Mesenchymal stem cell (in vitro differentiated cells and primary cell): ENCODE data around the gene UBL7.

Experiments
- DNase-seq: peaks from one replicate; pipeline ENCODE4 v3.0.0-alpha.2; 2013
- H2AFZ ChIP-seq: one replicate; pipeline ENCODE4 v1.6.1; 2013; ENCODE audit warnings: low read depth, mild to moderate bottlenecking, control low read depth, inconsistent platforms, low read length, moderate library complexity
- H2AK5ac ChIP-seq: 2 replicates; pipeline ENCODE4 v1.6.1; 2013; ENCODE audit warnings: low read length, moderate library complexity, mild to moderate bottlenecking, inconsistent platforms; ENCODE audit not compliant: severe bottlenecking
- H2BK120ac ChIP-seq: one replicate; pipeline ENCODE4 v1.6.1; 2013; ENCODE audit warnings: low read depth, mild to moderate bottlenecking, inconsistent platforms, low read length, moderate library complexity
- H2BK12ac ChIP-seq, 2 experiments: one replicate each; pipeline ENCODE4 v1.6.1; 2013; ENCODE audit warnings: inconsistent platforms in 2 of 2, low read length in 2 of 2, mild to moderate bottlenecking in 2 of 2, moderate library complexity in 2 of 2, control low read depth in 1 of 2
- H2BK15ac ChIP-seq: one replicate; pipeline ENCODE4 v1.6.1; 2013; ENCODE audit warnings: mild to moderate bottlenecking, low read depth, inconsistent platforms; ENCODE audit not compliant: poor library complexity, severe bottlenecking
- H2BK5ac ChIP-seq: 2 replicates; pipeline ENCODE4 v1.6.1; 2013; ENCODE audit warnings: low read depth, mild to moderate bottlenecking, low read length, control low read depth, inconsistent platforms; ENCODE audit not compliant: poor library complexity, severe bottlenecking
- H3K14ac ChIP-seq, 2 experiments: one replicate each; pipeline ENCODE4 v1.6.1; 2013; ENCODE audit warnings: inconsistent platforms in 2 of 2, low read length in 2 of 2, control low read depth in 1 of 2, mild to moderate bottlenecking in 1 of 2, moderate library complexity in 1 of 2
- H3K18ac ChIP-seq, 2 experiments: one replicate each; pipeline ENCODE4 v1.6.1; 2013; ENCODE audit warnings: inconsistent platforms in 2 of 2, low read length in 2 of 2, control low read depth in 1 of 2, low read depth in 1 of 2, mild to moderate bottlenecking in 1 of 2
- H3K23ac ChIP-seq, 2 experiments: one replicate each; pipeline ENCODE4 v1.6.1; 2013; ENCODE audit warnings: inconsistent platforms in 2 of 2, low read length in 2 of 2, mild to moderate bottlenecking in 2 of 2, moderate library complexity in 2 of 2, control low read depth in 1 of 2
- H3K27ac ChIP-seq: 2 replicates; pipeline ENCODE4 v1.5.1; 2013; ENCODE audit warnings: mild to moderate bottlenecking, moderate library complexity, low read length, control low read depth, inconsistent platforms; ENCODE audit not compliant: poor library complexity, severe bottlenecking
- H3K27me3 ChIP-seq, 2 experiments: 2 replicates each; pipeline versions ENCODE4 v1.6.1 to v1.7.0; 2013; ENCODE audit warnings: low read length in 2 of 2, mild to moderate bottlenecking in 2 of 2, moderate library complexity in 2 of 2, control low read depth in 1 of 2, inconsistent platforms in 1 of 2; ENCODE audit not compliant: control insufficient read depth in 1 of 2, insufficient read depth in 1 of 2
- H3K36me3 ChIP-seq, 2 experiments: 2 replicates each; pipeline versions ENCODE4 v1.6.1 to v1.7.0; 2013; ENCODE audit warnings: low read length in 2 of 2, control low read depth in 1 of 2, inconsistent platforms in 1 of 2, low read depth in 1 of 2, mild to moderate bottlenecking in 1 of 2; ENCODE audit not compliant: insufficient read depth in 2 of 2, control insufficient read depth in 1 of 2
- H3K4ac ChIP-seq, 2 experiments: one replicate each; pipeline ENCODE4 v1.6.1; 2013; ENCODE audit warnings: inconsistent platforms in 2 of 2, low read length in 2 of 2, mild to moderate bottlenecking in 2 of 2, moderate library complexity in 2 of 2, control low read depth in 1 of 2, low read depth in 1 of 2
- H3K4me1 ChIP-seq: 2 replicates; pipeline ENCODE4 v1.6.1; 2013; ENCODE audit warnings: low read depth, low read length, control low read depth; ENCODE audit not compliant: control insufficient read depth, insufficient read depth
- H3K4me2 ChIP-seq: 2 replicates; pipeline ENCODE4 v1.6.1; 2013; ENCODE audit warnings: low read length, mild to moderate bottlenecking, inconsistent platforms; ENCODE audit not compliant: poor library complexity, severe bottlenecking
- H3K4me3 ChIP-seq, 2 experiments: 2 replicates each; pipeline versions ENCODE4 v1.5.1 to v1.7.0; 2013; ENCODE audit warnings: low read length in 2 of 2, mild to moderate bottlenecking in 2 of 2, control low read depth in 1 of 2, low read depth in 1 of 2; ENCODE audit not compliant: insufficient read depth in 1 of 2
- H3K79me1 ChIP-seq: replicated peaks from 2 replicates; pipeline ENCODE4 v1.6.1; 2013; ENCODE audit warnings: mild to moderate bottlenecking, control low read depth, low read length, inconsistent platforms; ENCODE audit not compliant: poor library complexity, severe bottlenecking
- H3K9ac ChIP-seq: 2 replicates; pipeline ENCODE4 v1.7.0; 2013; ENCODE audit warnings: mild to moderate bottlenecking, low read length, moderate library complexity
- H3K9me3 ChIP-seq: 2 replicates; pipeline ENCODE4 v1.7.0; 2013; ENCODE audit warnings: mild to moderate bottlenecking, low read length; ENCODE audit not compliant: control insufficient read depth
- H4K8ac ChIP-seq: one replicate; pipeline ENCODE4 v1.6.1; 2013; ENCODE audit warnings: inconsistent platforms, mild to moderate bottlenecking, low read length, moderate library complexity
- H4K91ac ChIP-seq: one replicate; pipeline ENCODE4 v1.6.1; 2013; ENCODE audit warnings: mild to moderate bottlenecking, low read length, inconsistent platforms
- WGBS: methylation state at CpG from one replicate; pipeline ENCODE4 v1.1.7; 2013; ENCODE audit warnings: mixed read lengths; 5-methylcytosine and 5-hydroxymethylcytosine counted together

Gene UBL7

GRCh38 chr15:74504836-74505235, 43.9 kb upstream of the UBL7 start:
- Histone ChIP-seq H3K4ac (no peak overlapping the region), H3K27me3 (no peaks in the 10 kb centered on the region), H3K9ac (no peak overlapping the region), H3K4me1 (no peaks in the 10 kb centered on the region), H3K36me3 (no peaks in the 10 kb centered on the region), H2AK5ac (no peak overlapping the region), H3K4me2 (no peak overlapping the region), H4K91ac (no peak overlapping the region), H3K4me3 (no peak overlapping the region), H2BK120ac (no peak overlapping the region), H2BK15ac (no peak overlapping the region), H2BK12ac (no peak overlapping the region), H3K27ac (no peak overlapping the region), H3K14ac (no peak overlapping the region), H2AFZ (no peak overlapping the region), H4K8ac (no peak overlapping the region), H3K23ac (no peak overlapping the region), H3K79me1 (no peaks in the 10 kb centered on the region), H3K18ac (peak overlapping the region in 1 of 2 experiments; percentile 11), H3K9me3 (no peaks in the 10 kb centered on the region), H2BK5ac (no peak overlapping the region)
- WGBS = 94% methylated on average over 4 of the region's 4 CpGs
- no peak for DNase-seq

GRCh38 chr15:74504418-74504817, 43.5 kb upstream of the UBL7 start:
- Histone ChIP-seq H3K4ac (no peak overlapping the region), H3K14ac (no peak overlapping the region), H2BK15ac (no peak overlapping the region), H3K9me3 (no peaks in the 10 kb centered on the region), H3K27me3 (no peaks in the 10 kb centered on the region), H2AFZ (no peak overlapping the region), H2AK5ac (no peak overlapping the region), H2BK5ac (no peak overlapping the region), H3K36me3 (no peaks in the 10 kb centered on the region), H3K27ac (no peak overlapping the region), H3K4me2 (no peak overlapping the region), H2BK120ac (no peak overlapping the region), H3K18ac (no peak overlapping the region), H2BK12ac (no peak overlapping the region), H3K79me1 (no peaks in the 10 kb centered on the region), H3K23ac (no peak overlapping the region), H4K91ac (no peak overlapping the region), H4K8ac (no peak overlapping the region), H3K4me1 (no peaks in the 10 kb centered on the region), H3K9ac (no peak overlapping the region), H3K4me3 (no peak overlapping the region)
- peak; percentile 56 for DNase-seq
- WGBS = 57% methylated on average over 2 of the region's 3 CpGs

GRCh38 chr15:74502301-74502700, 41.3 kb upstream of the UBL7 start:
- no peaks in the 10 kb centered on the region for H3K36me3 ChIP-seq
- no peaks in the 10 kb centered on the region for H3K79me1 ChIP-seq
- H3K4me2 ChIP-seq = no peak overlapping the region
- WGBS = 96% methylated on average over 3 of the region's 3 CpGs
- H2BK5ac ChIP-seq = no peak overlapping the region
- H3K27me3 ChIP-seq = no peaks in the 10 kb centered on the region
- no peak overlapping the region for H2BK15ac ChIP-seq
- no peak overlapping the region for H2BK120ac ChIP-seq
- H3K4me3 ChIP-seq = no peak overlapping the region
- no peak for DNase-seq
- H2AK5ac ChIP-seq = no peak overlapping the region
- no peak overlapping the region for H3K4ac ChIP-seq
- H4K8ac ChIP-seq = no peak overlapping the region
- no peak overlapping the region for H3K14ac ChIP-seq
- H3K18ac ChIP-seq = no peak overlapping the region
- H2AFZ ChIP-seq = no peak overlapping the region
- no peak overlapping the region for H3K27ac ChIP-seq
- H2BK12ac ChIP-seq = no peak overlapping the region
- H3K9ac ChIP-seq = no peak overlapping the region
- H3K23ac ChIP-seq = no peak overlapping the region
- no peak overlapping the region for H4K91ac ChIP-seq
- no peaks in the 10 kb centered on the region for H3K9me3 ChIP-seq
- no peaks in the 10 kb centered on the region for H3K4me1 ChIP-seq

- Histone ChIP-seq H3K79me1 (no peaks in the 10 kb centered on the region), H3K4me1 (no peaks in the 10 kb centered on the region), H2BK15ac (no peak overlapping the region), H3K4me2 (no peak overlapping the region), H4K91ac (no peak overlapping the region), H2BK12ac (no peak overlapping the region), H3K27me3 (no peaks in the 10 kb centered on the region), H3K9me3 (no peaks in the 10 kb centered on the region), H3K36me3 (no peaks in the 10 kb centered on the region), H3K23ac (no peak overlapping the region), H3K9ac (no peak overlapping the region), H2AK5ac (no peak overlapping the region), H3K18ac (no peak overlapping the region), H3K4ac (no peak overlapping the region), H3K14ac (no peak overlapping the region), H2AFZ (no peak overlapping the region), H2BK120ac (no peak overlapping the region), H4K8ac (no peak overlapping the region), H3K4me3 (no peak overlapping the region), H3K27ac (no peak overlapping the region), H2BK5ac (no peak overlapping the region)
- DNase-seq = no peak
- WGBS = 100% methylated on average over 2 of the region's 2 CpGs
Observed at GRCh38 chr15:74500401-74500800, 39.4 kb upstream of the UBL7 start.
